T-cell (primary cell): Measurements from ENCODE around the gene RFC1. TPM values are rescaled to one million over a fixed set of nuclear protein-coding genes. Genes with fewer than 3 reads are reported as not detected.
"Not testable (repeated sequence)": the region's sequence is repeated elsewhere in the genome, so short reads cannot be mapped to it uniquely, and the experiment has no call there.

Experiments used
- ATAC-seq, 4 experiments: fragments of 200-7000 bp in 3 of 4; fragments of 150-1000 bp in 1 of 4; cut with Tn5 transposase; replicated peaks in 1 of 4; 1 replicate in 3 of 4; 2 replicates in 1 of 4; pipeline ENCODE4 v1.10.0; 2021; ENCODE audit warnings: moderate library complexity in 3 of 4, mild to moderate bottlenecking in 2 of 4, moderate number of reproducible peaks in 1 of 4
- CTCF ChIA-PET, 2 donors: fragments of 300-600 bp; sonication (Branson Sonifier 250); formaldehyde crosslinking; loops; one replicate each; lab custom pipeline; 2022; ENCODE audit warnings: antibody characterized with exemption in 2 of 2; lab: Charles Lee
- POLR2A ChIA-PET, 2 donors: fragments of 300-600 bp; sonication (Branson Sonifier 250); formaldehyde crosslinking; loops; one replicate each; lab custom pipeline; 2022; ENCODE audit warnings: antibody characterized with exemption in 2 of 2; lab: Charles Lee
- DNase-seq, 35 experiments: peaks; one replicate each; pipeline versions ENCODE4 v3.0.0 to v3.0.0-alpha.2; 2013 to 2023
- H3K27ac ChIP-seq: one replicate; pipeline ENCODE4 v1.5.1; 2013; ENCODE audit warnings: low read length
- H3K27me3 ChIP-seq, 2 experiments: replicated peaks in 1 of 2; 1 replicate in 1 of 2; 2 replicates in 1 of 2; pipeline versions ENCODE4 v1.6.1 to v1.7.0; 2013; ENCODE audit warnings: low read length in 1 of 2, mixed read lengths in 1 of 2; ENCODE audit not compliant: control insufficient read depth in 2 of 2, insufficient read depth in 2 of 2; ENCODE audit errors: extremely low read depth in 1 of 2
- H3K36me3 ChIP-seq, 2 donors: 1 replicate in 1 of 2; 2 replicates in 1 of 2; pipeline versions ENCODE4 v1.6.1 to v1.7.0; 2013; ENCODE audit warnings: low read length in 1 of 2; ENCODE audit not compliant: control insufficient read depth in 2 of 2, insufficient read depth in 1 of 2; ENCODE audit errors: extremely low read depth in 1 of 2
- H3K4me1 ChIP-seq, 2 experiments: 1 replicate in 1 of 2; 2 replicates in 1 of 2; pipeline versions ENCODE4 v1.6.1 to v1.7.0; 2013; ENCODE audit warnings: low read length in 2 of 2, mixed read lengths in 1 of 2; ENCODE audit not compliant: insufficient read depth in 2 of 2, control insufficient read depth in 1 of 2; ENCODE audit errors: extremely low read depth in 1 of 2
- H3K4me3 ChIP-seq, 2 donors: 1 replicate in 1 of 2; 2 replicates in 1 of 2; pipeline versions ENCODE4 v1.5.1 to v1.7.0; 2013; ENCODE audit warnings: mild to moderate bottlenecking in 2 of 2, low read length in 1 of 2, moderate library complexity in 1 of 2; ENCODE audit not compliant: control insufficient read depth in 1 of 2; ENCODE audit errors: extremely low read depth in 1 of 2
- H3K9me3 ChIP-seq: 2 replicates; pipeline ENCODE4 v1.7.0; 2013
- H3K27ac Mint-ChIP-seq, 2 donors: one replicate each; pipeline ENCODE4 v1.8.0; 2020 to 2021; ENCODE audit warnings: mild to moderate bottlenecking in 2 of 2, mixed read lengths in 2 of 2
- H3K27me3 Mint-ChIP-seq, 2 donors: one replicate each; pipeline ENCODE4 v1.8.0; 2021 to 2022; ENCODE audit warnings: mixed read lengths in 2 of 2
- H3K36me3 Mint-ChIP-seq: one replicate; pipeline ENCODE4 v1.8.0; 2021; ENCODE audit warnings: mixed read lengths
- H3K4me1 Mint-ChIP-seq, 3 donors: one replicate each; pipeline ENCODE4 v1.8.0; 2020 to 2022; ENCODE audit warnings: mixed read lengths in 3 of 3, mild to moderate bottlenecking in 1 of 3
- H3K4me3 Mint-ChIP-seq, 3 donors: one replicate each; pipeline ENCODE4 v1.8.0; 2020 to 2022; ENCODE audit warnings: mild to moderate bottlenecking in 3 of 3, mixed read lengths in 3 of 3, moderate library complexity in 3 of 3
- H3K9me3 Mint-ChIP-seq, 3 donors: one replicate each; pipeline ENCODE4 v1.8.0; 2020 to 2022; ENCODE audit warnings: mixed read lengths in 3 of 3
- WGBS: methylation state at CpG from one replicate; pipeline ENCODE4 v1.1.5; 2013; ENCODE audit warnings: missing lambda C conversion rate; ENCODE audit not compliant: insufficient coverage; 5-methylcytosine and 5-hydroxymethylcytosine counted together
- total RNA-seq, 35 experiments: library from RNA in 6 of 35; stranded (reverse) in 6 of 35; fragments of 120-200 nt in 1 of 35; gene quantifications; one replicate each; pipeline versions ENCODE4 v1.2.1 to v1.2.4 and lab custom pipeline; 2013 to 2026

Gene RFC1
- total RNA-seq, 5 donors from 2014 or later (not counting 1 experiment from before 2014, with no cell fraction given), result 45.7 to 77.4 (median 54.5) TPM

- Mint-ChIP-seq H3K27ac (peak overlapping the region; percentile 79), H3K4me1 (peaks cover 52 to 61% (median 60%) of the 10 kb centered on the region in 3 donors), H3K9me3 (no peaks in the 10 kb centered on the region), H3K27me3 (no peaks in the 10 kb centered on the region), H3K36me3 (peaks cover 10% of the 10 kb centered on the region), H3K4me3 (peak overlapping the region in 2 of 3 donors; percentile 15 to 39)
- peaks cover 22 to 23% of the 10 kb centered on the region in 2 experiments for H3K4me1 ChIP-seq
- ATAC-seq (no peak), DNase-seq (no peak)
- H3K27me3 ChIP-seq, result no peaks in the 10 kb centered on the region
- H3K9me3 ChIP-seq, result no peaks in the 10 kb centered on the region
- peaks cover 0 to 3% of the 10 kb centered on the region in 2 donors for H3K36me3 ChIP-seq
- ChIA-PET CTCF (interaction anchor here in 1 of 2 donors (0.6 kb wide), 1 partner anchor 111 kb away, joined by 4 read pairs; no protein-coding TSS in a partner anchor), POLR2A (interaction anchor here in 1 of 2 donors (0.6 kb wide), 1 partner anchor 12 kb away, joined by 3 read pairs; no protein-coding TSS in a partner anchor)
- no peak overlapping the region for H3K27ac ChIP-seq
- no CpG with 5 or more reads among the region's 3 CpGs for WGBS
- H3K4me3 ChIP-seq, result no peak overlapping the region
These were observed 3.3 kb downstream of the RFC1 start for GRCh38 chr4:39362827-39363226.

DNA sequence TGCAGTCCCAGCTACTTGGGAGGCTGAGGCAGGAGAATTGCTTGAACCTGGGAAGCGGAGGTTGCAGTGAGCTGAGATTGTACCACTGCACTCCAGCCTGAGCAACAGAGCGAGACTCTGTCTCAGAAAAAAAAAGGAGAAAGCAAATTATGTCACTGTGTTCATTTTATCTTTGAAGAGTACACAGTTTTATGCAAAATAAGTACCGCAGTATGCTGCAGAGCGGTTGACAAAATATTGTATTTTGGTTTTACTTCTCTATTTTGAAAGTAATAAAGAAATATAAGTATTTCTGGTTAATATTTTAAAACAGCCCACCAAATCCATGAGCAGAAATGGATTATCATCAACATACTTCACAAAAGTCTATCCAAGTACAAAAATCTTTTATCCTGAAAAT lies 5.6 kb downstream of the RFC1 start:
- Mint-ChIP-seq H3K36me3 (peaks cover 10% of the 10 kb centered on the region), H3K4me1 (peaks cover 59 to 60% (median 59%) of the 10 kb centered on the region in 3 donors)
- H3K9me3 Mint-ChIP-seq, CTCF ChIA-PET, ATAC-seq, H3K27me3 Mint-ChIP-seq, H3K27ac ChIP-seq, H3K27ac Mint-ChIP-seq, H3K27me3 ChIP-seq, H3K9me3 ChIP-seq, POLR2A ChIA-PET, H3K4me3 Mint-ChIP-seq, DNase-seq, H3K4me3 ChIP-seq, H3K36me3 ChIP-seq: not testable (repeated sequence)
- no CpG with 5 or more reads among the region's 4 CpGs for WGBS
- peaks cover 19 to 27% of the 10 kb centered on the region in 2 experiments for H3K4me1 ChIP-seq

GRCh38 chr4:39357002-39357401 lies 9.2 kb downstream of the RFC1 start:
- Mint-ChIP-seq H3K27me3 (no peaks in the 10 kb centered on the region), H3K4me1 (peaks cover 61 to 64% (median 63%) of the 10 kb centered on the region in 3 donors), H3K36me3 (peaks cover 10% of the 10 kb centered on the region), H3K4me3 (no peak overlapping the region), H3K27ac (peak overlapping the region; percentile 83 to 85), H3K9me3 (no peaks in the 10 kb centered on the region)
- Histone ChIP-seq H3K4me3 (no peak overlapping the region), H3K9me3 (no peaks in the 10 kb centered on the region), H3K4me1 (peaks cover 18 to 22% of the 10 kb centered on the region in 2 experiments), H3K36me3 (peaks cover 0 to 3% of the 10 kb centered on the region in 2 donors), H3K27ac (peak overlapping the region; percentile 54), H3K27me3 (no peaks in the 10 kb centered on the region)
- WGBS, result no CpG with 5 or more reads among the region's 1 CpG
- POLR2A ChIA-PET, result interaction anchor here in 1 of 2 donors (0.6 kb wide), 1 partner anchor 12 kb away, joined by 4 read pairs; no protein-coding TSS in a partner anchor
- ATAC-seq (no peak), DNase-seq (peak in 1 of 35 experiments; percentile 21)
- CTCF ChIA-PET, result interaction anchor here in 1 of 2 donors (0.9 kb wide), 1 partner anchor 8 kb away, joined by 3 read pairs; no protein-coding TSS in a partner anchor

DNA sequence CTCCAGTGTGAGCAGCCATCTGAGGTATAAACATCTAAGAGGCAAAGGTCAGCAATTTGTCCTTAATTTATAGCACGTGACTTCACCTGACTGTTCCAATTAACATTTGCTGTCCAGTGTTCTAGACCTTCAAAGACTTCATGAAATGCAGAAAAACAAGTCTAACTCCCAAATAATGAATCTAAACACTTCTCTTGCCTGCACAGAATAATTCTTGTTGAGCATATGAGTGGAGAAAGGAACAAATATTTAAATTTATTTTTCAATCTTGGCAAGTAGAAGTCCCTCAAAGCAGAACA lies 12.0 kb downstream of the RFC1 start:
- Histone ChIP-seq H3K9me3 (no peaks in the 10 kb centered on the region), H3K4me1 (peaks cover 22% of the 10 kb centered on the region in 2 experiments), H3K27ac (peak overlapping the region; percentile 95), H3K4me3 (peak overlapping the region in 1 of 2 donors; percentile 51), H3K36me3 (peaks cover 0 to 15% of the 10 kb centered on the region in 2 donors), H3K27me3 (no peaks in the 10 kb centered on the region)
- DNase-seq (no peak), ATAC-seq (peak in 1 of 4 experiments; percentile 4)
- Mint-ChIP-seq H3K4me1 (peaks cover 54 to 69% (median 59%) of the 10 kb centered on the region in 3 donors), H3K27ac (peak overlapping the region; percentile 98 to 99), H3K27me3 (no peaks in the 10 kb centered on the region), H3K9me3 (peaks cover 0 to 3% (median 2%) of the 10 kb centered on the region in 3 donors), H3K4me3 (peak overlapping the region; percentile 78 to 80 (median 80)), H3K36me3 (peaks cover 19% of the 10 kb centered on the region)
- POLR2A ChIA-PET, result interaction anchor here in 1 of 2 donors (0.7 to 1.7 kb wide), 2 partner anchors 11 to 283 kb away, joined by 15 read pairs; partner anchors contain the start of gene RFC1
- CTCF ChIA-PET, result interaction anchor here (0.6 to 1.4 kb wide), 7 partner anchors 11 to 624 kb away, joined by 3 to 12 read pairs (median 5); partner anchors contain the start of gene RFC1 (in 1 of the 2)
- no CpG with 5 or more reads among the region's 1 CpG for WGBS

DNA sequence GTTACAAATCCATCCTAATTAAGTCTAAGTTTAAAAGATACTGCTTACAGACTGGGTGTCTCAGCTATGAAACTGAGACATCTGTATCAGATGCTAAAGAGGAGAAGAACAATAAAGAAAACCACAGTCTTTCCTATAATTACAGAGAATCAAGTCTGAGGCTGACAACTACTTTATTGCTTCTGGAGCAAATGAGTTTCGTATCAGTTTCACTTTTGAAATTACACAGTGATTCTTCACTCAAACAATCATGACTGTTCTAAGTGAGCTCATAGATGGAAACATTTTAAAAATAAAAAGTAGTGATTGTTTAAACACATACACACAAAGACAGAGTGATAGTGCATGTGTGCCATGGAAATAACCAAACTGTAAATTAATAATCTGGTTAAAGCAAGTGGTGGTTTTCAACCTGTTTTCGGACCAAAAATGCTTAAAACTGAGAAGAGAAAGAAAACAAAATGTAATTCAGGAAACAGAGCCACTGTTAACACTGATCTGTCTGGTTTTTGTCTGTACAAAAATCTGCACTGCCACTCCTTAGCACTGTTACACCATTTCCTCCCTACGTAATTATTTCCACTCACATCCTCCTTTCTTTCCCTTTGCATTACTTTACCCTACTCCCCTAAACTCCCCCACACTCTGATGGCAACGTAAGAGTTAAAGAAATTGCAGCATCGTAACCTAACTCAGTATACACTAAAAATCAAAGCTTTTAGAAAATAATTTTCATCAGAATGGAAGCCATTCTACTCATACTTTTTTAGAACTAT lies 12.5 kb downstream of the RFC1 start:
- 0% methylated on average over 1 of the region's 5 CpGs for WGBS

GRCh38 chr4:39353149-39353477 lies 13.0 kb downstream of the RFC1 start:
- Histone ChIP-seq H3K4me3 (peak overlapping the region; percentile 51), H3K27ac (peak overlapping the region; percentile 95), H3K36me3 (peaks cover 4 to 22% of the 10 kb centered on the region in 2 donors), H3K4me1 (peaks cover 22% of the 10 kb centered on the region in 2 experiments)
- Mint-ChIP-seq H3K27ac (peak overlapping the region; percentile 98 to 99), H3K4me1 (peaks cover 52 to 67% (median 58%) of the 10 kb centered on the region in 3 donors), H3K36me3 (peaks cover 22% of the 10 kb centered on the region), H3K4me3 (peak overlapping the region; percentile 78 to 80 (median 80))
- H3K9me3 Mint-ChIP-seq, H3K27me3 Mint-ChIP-seq, H3K27me3 ChIP-seq, H3K9me3 ChIP-seq: not testable (repeated sequence)
- CTCF ChIA-PET, result interaction anchor here (0.6 to 1.4 kb wide), 6 partner anchors 12 to 1165 kb away, joined by 3 to 11 read pairs (median 4); no protein-coding TSS in a partner anchor
- ATAC-seq, result peak; percentile 13 to 63 (median 30)
- WGBS, result no CpG with 5 or more reads among the region's 6 CpGs
- DNase-seq, result peak in 26 of 35 experiments; percentile 3 to 41 (median 21)
- POLR2A ChIA-PET, result interaction anchor here (0.5 to 1.7 kb wide), 7 partner anchors 13 to 1572 kb away, joined by 3 to 15 read pairs (median 3); partner anchors contain the start of gene RFC1 (in 1 of the 2)

More for the DNA sequence above, 12.5 kb downstream of the RFC1 start:
- ChIA-PET CTCF (interaction anchor here (0.6 to 1.4 kb wide), 10 partner anchors 11 to 1166 kb away, joined by 3 to 12 read pairs (median 5); partner anchors contain the start of gene RFC1 (in 1 of the 2)), POLR2A (interaction anchor here (0.5 to 1.7 kb wide), 10 partner anchors 12 to 1572 kb away, joined by 3 to 15 read pairs (median 4); partner anchors contain the start of gene RFC1 (in 1 of the 2))
- peak overlapping the region; percentile 98 to 99 for H3K27ac Mint-ChIP-seq
- H3K4me1 Mint-ChIP-seq, result peaks cover 49 to 68% (median 57%) of the 10 kb centered on the region in 3 donors
- Histone ChIP-seq H3K36me3 (peaks cover 4 to 19% of the 10 kb centered on the region in 2 donors), H3K27ac (peak overlapping the region; percentile 95), H3K4me3 (peak overlapping the region; percentile 51), H3K27me3 (no peaks in the 10 kb centered on the region), H3K4me1 (peaks cover 22% of the 10 kb centered on the region in 2 experiments), H3K9me3 (no peaks in the 10 kb centered on the region)
- DNase-seq (peak in 3 of 35 experiments; percentile 5 to 69 (median 21)), ATAC-seq (peak; percentile 78 to 86 (median 81))
- peaks cover 0 to 4% (median 2%) of the 10 kb centered on the region in 3 donors for H3K9me3 Mint-ChIP-seq
- peaks cover 18% of the 10 kb centered on the region for H3K36me3 Mint-ChIP-seq
- H3K4me3 Mint-ChIP-seq, result peak overlapping the region; percentile 78 to 80 (median 80)
- H3K27me3 Mint-ChIP-seq, result no peaks in the 10 kb centered on the region
